HepG2 (cell line): ENCODE data around the gene WNK4. TPM values are rescaled to one million over a fixed set of nuclear protein-coding genes. Genes with fewer than 3 reads are reported as not detected.

ENCODE experiments used
- ATAC-seq: fragments of 200-7000 bp; cut with Tn5 transposase; 3 replicates; pipeline ENCODE4 v1.9.1; 2020; ENCODE audit warnings: mild to moderate bottlenecking, moderate library complexity
- BruUV-seq: library from RNA; stranded (reverse); fragments of 400-500 nt; replicated peaks from 2 replicates; lab custom pipeline; 2021; lab: Mats Ljungman, UMichigan
- CTCF ChIA-PET: fragments of 300-600 bp; formaldehyde crosslinking; extraction: SDS; loops from one replicate; lab custom pipeline; 2021; ENCODE audit warnings: low total read pairs, inconsistent platforms, low intra/inter-chr PET ratio; lab: Yijun Ruan, JAX
- POLR2A ChIA-PET: fragments of 350-600 bp; sonication (Branson Sonifier 250); formaldehyde crosslinking; loops from one replicate; lab custom pipeline; 2020; ENCODE audit warnings: antibody characterized with exemption, inconsistent platforms; lab: Yijun Ruan, JAX
- DNase-seq: peaks from one replicate; pipeline ENCODE4 v3.0.0-alpha.2; 2015; ENCODE audit warnings: low spot score
- FAIRE-seq: peaks from 3 replicates; lab custom pipeline; 2011; peaks lifted over from hg19 to GRCh38; lab: Jason Lieb, UNC
- H2AFZ ChIP-seq: one replicate; pipeline ENCODE4 v1.6.1; 2011; ENCODE audit warnings: low read length, inconsistent platforms
- H3K27ac ChIP-seq: fragments of 300-600 bp; 3 replicates; pipeline ENCODE4 v1.8.0; 2011; ENCODE audit warnings: mixed run types, mild to moderate bottlenecking, mixed read lengths, low read length, inconsistent platforms; ENCODE audit not compliant: insufficient read depth; ENCODE audit errors: extremely low read length
- H3K27me3 ChIP-seq, 2 experiments: fragments of 200-600 bp in 1 of 2; 2 replicates in 1 of 2; 3 replicates in 1 of 2; pipeline versions ENCODE4 v1.6.0 to v1.8.0; 2011; ENCODE audit warnings: low read length in 2 of 2, mild to moderate bottlenecking in 2 of 2, moderate library complexity in 2 of 2, inconsistent platforms in 1 of 2; ENCODE audit not compliant: insufficient read depth in 2 of 2, control insufficient read depth in 1 of 2
- H3K36me3 ChIP-seq, 2 experiments: fragments of 200-600 bp in 1 of 2; replicated peaks in 1 of 2; 2 replicates in 1 of 2; 3 replicates in 1 of 2; pipeline versions ENCODE4 v1.5.1 to v1.8.0; 2011; ENCODE audit warnings: low read length in 2 of 2, inconsistent platforms in 1 of 2; ENCODE audit not compliant: insufficient read depth in 2 of 2, control insufficient read depth in 1 of 2
- H3K4me1 ChIP-seq: 2 replicates; pipeline ENCODE4 v1.5.1; 2012; ENCODE audit warnings: low read length, inconsistent platforms; ENCODE audit not compliant: insufficient read depth
- H3K4me2 ChIP-seq: 2 replicates; pipeline ENCODE4 v1.6.0; 2011; ENCODE audit warnings: low read depth, low read length, inconsistent platforms
- H3K4me3 ChIP-seq, 3 experiments: fragments of 200-600 bp in 1 of 3; sonication (generic), shearing (Covaris generic) in 1 of 3; replicated peaks in 1 of 3; 2 replicates each; pipeline ENCODE4 v1.5.1; 2011 to 2016; ENCODE audit warnings: low read length in 3 of 3, inconsistent platforms in 2 of 3, low read depth in 2 of 3, mild to moderate bottlenecking in 2 of 3, control low read depth in 1 of 3, mixed read lengths in 1 of 3; ENCODE audit not compliant: insufficient read depth in 1 of 3
- H3K79me2 ChIP-seq: one replicate; pipeline ENCODE4 v1.6.1; 2011; ENCODE audit warnings: low read length, inconsistent platforms; ENCODE audit not compliant: insufficient read depth
- H3K9ac ChIP-seq: 2 replicates; pipeline ENCODE4 v1.6.0; 2011; ENCODE audit warnings: mild to moderate bottlenecking, low read depth, low read length, inconsistent platforms; ENCODE audit not compliant: insufficient read depth
- H3K9me3 ChIP-seq: 2 replicates; pipeline ENCODE4 v1.5.1; 2012; ENCODE audit warnings: mild to moderate bottlenecking, low read length
- H4K20me1 ChIP-seq: 2 replicates; pipeline ENCODE4 v1.6.0; 2011; ENCODE audit warnings: inconsistent platforms, mild to moderate bottlenecking, low read length, moderate library complexity; ENCODE audit not compliant: insufficient read depth
- AGO2 ChIP-seq: fragments of 200-400 bp; formaldehyde crosslinking; optimal IDR thresholded peaks from 2 replicates; pipeline ENCODE3; 2017; ENCODE audit warnings: mild to moderate bottlenecking, low read depth, low read length, moderate library complexity
- GPN1 ChIP-seq: sonication (generic); formaldehyde crosslinking; IDR thresholded peaks from 2 replicates; pipeline ENCODE4 v1.5.1; 2020; ENCODE audit warnings: missing genetic modification reagents, borderline replicate concordance
- HIVEP1 ChIP-seq: sonication (generic); formaldehyde crosslinking; IDR thresholded peaks from 2 replicates; pipeline ENCODE4 v1.4.0; 2020; ENCODE audit warnings: mild to moderate bottlenecking, missing genetic modification reagents
- NFE2L1 ChIP-seq: sonication (generic); formaldehyde crosslinking; IDR thresholded peaks from 2 replicates; pipeline ENCODE4 v1.4.0; 2020; ENCODE audit warnings: missing genetic modification reagents, mild to moderate bottlenecking, borderline replicate concordance
- ZNF484 ChIP-seq: sonication (generic); formaldehyde crosslinking; IDR thresholded peaks from 2 replicates; pipeline ENCODE4 v1.5.1; 2020; ENCODE audit warnings: mild to moderate bottlenecking, low read depth, missing genetic modification reagents, borderline replicate concordance
- ZNF616 ChIP-seq: sonication (generic); formaldehyde crosslinking; IDR thresholded peaks from 2 replicates; pipeline ENCODE4 v1.5.0; 2020; ENCODE audit warnings: low read depth, mild to moderate bottlenecking, missing genetic modification reagents
- ZNF768 ChIP-seq: sonication (generic); formaldehyde crosslinking; IDR thresholded peaks from 2 replicates; pipeline ENCODE4 v1.4.0; 2020; ENCODE audit warnings: missing genetic modification reagents
- WGBS: methylation state at CpG from one replicate; pipeline ENCODE4 v1.1.6; 2017; ENCODE audit warnings: low lambda C conversion rate; 5-methylcytosine and 5-hydroxymethylcytosine counted together
- in situ Hi-C: cut with HindIII; loops from 2 replicates; pipeline ENCODE4 v1.10.0; 2017; ENCODE audit warnings: low pct_unique_long_range_greater_than_20kb; ENCODE audit not compliant: extremely low pct_ligation_motif_present
- intact Hi-C: fragments of 100-400 bp; cut with micrococcal nuclease; formaldehyde crosslinking; loops from one replicate; pipeline ENCODE4 v1.10.0; 2022; ENCODE audit not compliant: unreplicated experiment
- polyA plus RNA-seq, 8 experiments: library from polyadenylated mRNA; depleted of rRNA in 3 of 8; stranded (reverse) in 7 of 8; unstranded in 1 of 8; fragments of >200 nt; fragmentation: Illumina TruSeq in 4 of 8; extraction: Trizol in 4 of 8; gene quantifications; 2 replicates each; pipeline versions ENCODE4 v1.2.1 to v1.2.3, GENCODE V29; 2011 to 2016; ENCODE audit warnings: low read depth in 4 of 8, missing spikeins in 1 of 8, mixed read lengths in 1 of 8; ENCODE audit not compliant: insufficient read depth in 1 of 8
- total RNA-seq, 5 experiments: library from RNA; depleted of rRNA; stranded (reverse); fragments of >200 nt; fragmentation: Illumina TruSeq; extraction: Trizol; gene quantifications; 2 replicates each; pipeline ENCODE4 v1.2.3, GENCODE V29; 2016; ENCODE audit warnings: low read depth in 1 of 5
- TF ChIP-seq, protein P1 (sequence below): IDR thresholded peaks from 2 replicates; pipeline ENCODE4 v1.4.0; 2020; ENCODE audit warnings: mild to moderate bottlenecking, missing genetic modification reagents
- TF ChIP-seq, protein P2 (sequence below): sonication (generic); formaldehyde crosslinking; IDR thresholded peaks from 2 replicates; pipeline ENCODE4 v1.4.0; 2020; ENCODE audit warnings: missing genetic modification reagents, borderline replicate concordance
- TF ChIP-seq, protein P3 (sequence below): sonication (generic); formaldehyde crosslinking; IDR thresholded peaks from 2 replicates; pipeline ENCODE4 v1.8.1; 2023; ENCODE audit warnings: mild to moderate bottlenecking, moderate library complexity, missing genetic modification reagents
- TF ChIP-seq, protein P4 (sequence below): IDR thresholded peaks from 2 replicates; pipeline ENCODE4 v1.6.1; 2016; ENCODE audit warnings: low read depth, borderline replicate concordance
- TF ChIP-seq, protein P5 (sequence below): sonication (generic); formaldehyde crosslinking; IDR thresholded peaks from 2 replicates; pipeline ENCODE4 v1.4.0; 2020; ENCODE audit warnings: missing genetic modification reagents

Gene WNK4
- total and polyA plus RNA-seq, 2 of the 13 experiments (the other 11 are each of a cell fraction or from before 2014, with no cell fraction given) = 2.7 to 13.7 TPM

DNA sequence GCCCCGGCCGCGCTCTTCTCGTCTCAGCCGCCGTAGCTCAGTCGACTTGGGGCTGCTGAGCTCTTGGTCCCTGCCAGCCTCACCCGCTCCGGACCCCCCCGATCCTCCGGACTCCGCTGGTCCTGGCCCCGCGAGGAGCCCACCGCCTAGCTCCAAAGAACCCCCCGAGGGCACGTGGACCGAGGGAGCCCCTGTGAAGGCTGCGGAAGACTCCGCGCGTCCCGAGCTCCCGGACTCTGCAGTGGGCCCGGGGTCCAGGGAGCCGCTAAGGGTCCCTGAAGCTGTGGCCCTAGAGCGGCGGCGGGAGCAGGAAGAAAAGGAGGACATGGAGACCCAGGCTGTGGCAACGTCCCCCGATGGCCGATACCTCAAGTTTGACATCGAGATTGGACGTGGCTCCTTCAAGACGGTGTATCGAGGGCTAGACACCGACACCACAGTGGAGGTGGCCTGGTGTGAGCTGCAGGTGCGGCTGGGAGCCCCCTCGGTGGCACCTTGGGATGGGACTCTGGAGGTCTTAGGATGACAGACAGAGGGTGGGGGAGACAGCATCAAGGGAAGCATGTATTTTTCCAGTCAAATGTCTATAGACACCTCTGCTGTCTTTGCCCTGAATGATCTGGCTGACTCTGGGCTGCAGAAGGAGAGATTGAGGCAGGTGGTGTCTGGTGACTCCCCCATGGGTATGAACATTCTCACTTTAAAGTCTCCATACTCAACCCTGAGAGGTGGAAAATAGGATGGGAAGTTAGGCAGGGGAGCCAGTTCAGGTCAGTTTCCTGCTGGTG is 635 bp downstream of the WNK4 start:
- POLR2A ChIA-PET = interaction anchor here (0.8 to 8.4 kb wide), 27 partner anchors 8 to 534 kb away, joined by 3 to 278 read pairs (median 5); partner anchors contain the start of genes BECN1, CNTD1, COA3 and EZH1
- peaks cover 4% of the 10 kb centered on the region; the same call in 1 of the 2 replicates for H4K20me1 ChIP-seq
- in situ Hi-C loops = no loop called here
- no peaks in the 10 kb centered on the region for H3K9me3 ChIP-seq
- intact Hi-C loops = loop anchor here (2.0 kb wide), 1 partner anchor 16 kb away; no protein-coding TSS in a partner anchor
- CTCF ChIA-PET = no interaction called here
- H3K79me2 ChIP-seq = peaks cover 26% of the 10 kb centered on the region
- WGBS = under 1% methylated on average over 23 of the region's 39 CpGs
- H3K9ac ChIP-seq = peak overlapping the region; percentile 95
- peak overlapping the region; percentile 98 for H3K27ac ChIP-seq
- peak overlapping the region; percentile 99 for H3K4me2 ChIP-seq
- H3K36me3 ChIP-seq = peaks cover 20 to 35% of the 10 kb centered on the region in 2 experiments; a peak in 4 of 5 replicates
- ATAC-seq (no peak), DNase-seq (no peak), FAIRE-seq (peak; percentile 23)
- H3K4me3 ChIP-seq = peak overlapping the region; percentile 87 to 99 (median 92)
- H2AFZ ChIP-seq = no peak overlapping the region
- peaks cover 55% of the 10 kb centered on the region for H3K4me1 ChIP-seq
- no peaks in the 10 kb centered on the region; a peak in 1 of 5 replicates for H3K27me3 ChIP-seq
- no TSS peak for BruUV-seq
- TF ChIP-seq, protein P1, sequence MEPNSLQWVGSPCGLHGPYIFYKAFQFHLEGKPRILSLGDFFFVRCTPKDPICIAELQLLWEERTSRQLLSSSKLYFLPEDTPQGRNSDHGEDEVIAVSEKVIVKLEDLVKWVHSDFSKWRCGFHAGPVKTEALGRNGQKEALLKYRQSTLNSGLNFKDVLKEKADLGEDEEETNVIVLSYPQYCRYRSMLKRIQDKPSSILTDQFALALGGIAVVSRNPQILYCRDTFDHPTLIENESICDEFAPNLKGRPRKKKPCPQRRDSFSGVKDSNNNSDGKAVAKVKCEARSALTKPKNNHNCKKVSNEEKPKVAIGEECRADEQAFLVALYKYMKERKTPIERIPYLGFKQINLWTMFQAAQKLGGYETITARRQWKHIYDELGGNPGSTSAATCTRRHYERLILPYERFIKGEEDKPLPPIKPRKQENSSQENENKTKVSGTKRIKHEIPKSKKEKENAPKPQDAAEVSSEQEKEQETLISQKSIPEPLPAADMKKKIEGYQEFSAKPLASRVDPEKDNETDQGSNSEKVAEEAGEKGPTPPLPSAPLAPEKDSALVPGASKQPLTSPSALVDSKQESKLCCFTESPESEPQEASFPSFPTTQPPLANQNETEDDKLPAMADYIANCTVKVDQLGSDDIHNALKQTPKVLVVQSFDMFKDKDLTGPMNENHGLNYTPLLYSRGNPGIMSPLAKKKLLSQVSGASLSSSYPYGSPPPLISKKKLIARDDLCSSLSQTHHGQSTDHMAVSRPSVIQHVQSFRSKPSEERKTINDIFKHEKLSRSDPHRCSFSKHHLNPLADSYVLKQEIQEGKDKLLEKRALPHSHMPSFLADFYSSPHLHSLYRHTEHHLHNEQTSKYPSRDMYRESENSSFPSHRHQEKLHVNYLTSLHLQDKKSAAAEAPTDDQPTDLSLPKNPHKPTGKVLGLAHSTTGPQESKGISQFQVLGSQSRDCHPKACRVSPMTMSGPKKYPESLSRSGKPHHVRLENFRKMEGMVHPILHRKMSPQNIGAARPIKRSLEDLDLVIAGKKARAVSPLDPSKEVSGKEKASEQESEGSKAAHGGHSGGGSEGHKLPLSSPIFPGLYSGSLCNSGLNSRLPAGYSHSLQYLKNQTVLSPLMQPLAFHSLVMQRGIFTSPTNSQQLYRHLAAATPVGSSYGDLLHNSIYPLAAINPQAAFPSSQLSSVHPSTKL (CRISPR knock-in tag) = peak; percentile 49; the same call in 1 of the 2 replicates
- TF ChIP-seq, protein P2, sequence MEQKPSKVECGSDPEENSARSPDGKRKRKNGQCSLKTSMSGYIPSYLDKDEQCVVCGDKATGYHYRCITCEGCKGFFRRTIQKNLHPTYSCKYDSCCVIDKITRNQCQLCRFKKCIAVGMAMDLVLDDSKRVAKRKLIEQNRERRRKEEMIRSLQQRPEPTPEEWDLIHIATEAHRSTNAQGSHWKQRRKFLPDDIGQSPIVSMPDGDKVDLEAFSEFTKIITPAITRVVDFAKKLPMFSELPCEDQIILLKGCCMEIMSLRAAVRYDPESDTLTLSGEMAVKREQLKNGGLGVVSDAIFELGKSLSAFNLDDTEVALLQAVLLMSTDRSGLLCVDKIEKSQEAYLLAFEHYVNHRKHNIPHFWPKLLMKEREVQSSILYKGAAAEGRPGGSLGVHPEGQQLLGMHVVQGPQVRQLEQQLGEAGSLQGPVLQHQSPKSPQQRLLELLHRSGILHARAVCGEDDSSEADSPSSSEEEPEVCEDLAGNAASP (CRISPR knock-in tag) = peak; percentile 26; the same call in 1 of the 2 replicates
- TF ChIP-seq, protein P3, sequence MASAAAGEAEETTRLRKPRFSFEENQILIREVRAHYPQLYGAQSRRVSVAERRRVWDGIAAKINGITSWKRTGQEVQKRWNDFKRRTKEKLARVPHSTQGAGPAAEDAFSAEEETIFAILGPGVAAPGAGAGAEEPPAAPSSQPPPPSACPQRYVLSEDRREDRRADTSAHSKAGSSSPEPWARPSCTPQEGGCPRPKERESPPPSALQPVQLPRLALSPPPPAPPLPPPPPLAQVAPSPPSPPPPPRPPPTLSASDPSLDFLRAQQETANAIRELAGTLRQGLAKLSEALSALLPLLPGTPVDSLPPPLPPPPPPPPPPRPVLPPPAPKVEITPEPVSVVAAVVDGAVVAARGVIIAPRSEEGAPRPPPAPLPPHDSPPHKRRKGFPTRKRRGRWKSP (CRISPR knock-in tag) = 0 out of 2 replicates have a peak, but pooled peaks have one; percentile 24
- TF ChIP-seq GPN1 (no peak), ZNF768 (CRISPR knock-in tag) (peak; percentile 64; the same call in 1 of the 2 replicates), ZNF616 (CRISPR knock-in tag) (0 out of 2 replicates have a peak, but pooled peaks have one; percentile 2), HIVEP1 (0 out of 2 replicates have a peak, but pooled peaks have one; percentile 24), ZNF484 (CRISPR knock-in tag) (0 out of 2 replicates have a peak, but pooled peaks have one; percentile 25), AGO2 (peak; percentile 89), NFE2L1 (CRISPR knock-in tag) (peak; percentile 32; the same call in 1 of the 2 replicates)
- TF ChIP-seq, protein P4, sequence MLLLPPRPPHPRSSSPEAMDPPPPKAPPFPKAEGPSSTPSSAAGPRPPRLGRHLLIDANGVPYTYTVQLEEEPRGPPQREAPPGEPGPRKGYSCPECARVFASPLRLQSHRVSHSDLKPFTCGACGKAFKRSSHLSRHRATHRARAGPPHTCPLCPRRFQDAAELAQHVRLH (CRISPR knock-in tag) = 0 out of 2 replicates have a peak, but pooled peaks have one; percentile 46
- TF ChIP-seq, protein P5, sequence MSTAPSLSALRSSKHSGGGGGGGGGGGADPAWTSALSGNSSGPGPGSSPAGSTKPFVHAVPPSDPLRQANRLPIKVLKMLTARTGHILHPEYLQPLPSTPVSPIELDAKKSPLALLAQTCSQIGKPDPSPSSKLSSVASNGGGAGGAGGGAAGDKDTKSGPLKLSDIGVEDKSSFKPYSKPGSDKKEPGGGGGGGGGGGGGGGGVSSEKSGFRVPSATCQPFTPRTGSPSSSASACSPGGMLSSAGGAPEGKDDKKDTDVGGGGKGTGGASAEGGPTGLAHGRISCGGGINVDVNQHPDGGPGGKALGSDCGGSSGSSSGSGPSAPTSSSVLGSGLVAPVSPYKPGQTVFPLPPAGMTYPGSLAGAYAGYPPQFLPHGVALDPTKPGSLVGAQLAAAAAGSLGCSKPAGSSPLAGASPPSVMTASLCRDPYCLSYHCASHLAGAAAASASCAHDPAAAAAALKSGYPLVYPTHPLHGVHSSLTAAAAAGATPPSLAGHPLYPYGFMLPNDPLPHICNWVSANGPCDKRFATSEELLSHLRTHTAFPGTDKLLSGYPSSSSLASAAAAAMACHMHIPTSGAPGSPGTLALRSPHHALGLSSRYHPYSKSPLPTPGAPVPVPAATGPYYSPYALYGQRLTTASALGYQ (CRISPR knock-in tag) = no peak
